ENCODE measurements around the gene PHF24.
"Not testable (repeated sequence)": the region's sequence is repeated elsewhere in the genome, so short reads cannot be mapped to it uniquely, and the experiment has no call there.

PHF24 gene

GRCh38 chr9:34957492-34958410 lies at the start of gene PHF24:
TSS of gene PHF24 (plus strand) at chr9:34958285. CDS start at chr9:34971299, 13,014 bp downstream.
- no peak for DNase-seq (ENCODE audit: low read depth, low spot score)

- DNase-seq (ENCODE audit: low read depth, low spot score): no peak
Observed at GRCh38 chr9:34927061-34927460, 31.0 kb upstream of the PHF24 start.

GRCh38 chr9:34928921-34929320 lies 29.2 kb upstream of the PHF24 start:
- DNase-seq (ENCODE audit: low read depth, low spot score): no peak

- DNase-seq (ENCODE audit: low read depth, low spot score): peak; percentile 50
Observed at GRCh38 chr9:34929506-34930102, 28.5 kb upstream of the PHF24 start.

GRCh38 chr9:34939989-34940388 lies 18.1 kb upstream of the PHF24 start:
- DNase-seq (ENCODE audit: low read depth, low spot score): not testable (repeated sequence)

GRCh38 chr9:34948451-34948850 lies 9.6 kb upstream of the PHF24 start:
- no peak for DNase-seq (ENCODE audit: low read depth, low spot score)

- DNase-seq (ENCODE audit: low read depth, low spot score): no peak
Observed at GRCh38 chr9:34954225-34954624, 3.9 kb upstream of the PHF24 start.

GRCh38 chr9:34956066-34956465 lies 2.0 kb upstream of the PHF24 start:
- DNase-seq (ENCODE audit: low read depth, low spot score): not testable (repeated sequence)

- DNase-seq (ENCODE audit: low read depth, low spot score): no peak
Observed at GRCh38 chr9:34956648-34957047, 1.4 kb upstream of the PHF24 start.

GRCh38 chr9:34958411-34958982 lies 412 bp downstream of the PHF24 start:
- no peak for DNase-seq (ENCODE audit: low read depth, low spot score)

- DNase-seq (ENCODE audit: low read depth, low spot score): no peak
Observed at GRCh38 chr9:34959461-34959860, 1.4 kb downstream of the PHF24 start.

GRCh38 chr9:34961574-34962490 lies 3.7 kb downstream of the PHF24 start:
- no peak for DNase-seq (ENCODE audit: low read depth, low spot score)

- no peak for DNase-seq (ENCODE audit: low read depth, low spot score)
Observed at GRCh38 chr9:34962546-34962945, 4.5 kb downstream of the PHF24 start.

- no peak for DNase-seq (ENCODE audit: low read depth, low spot score)
Observed at GRCh38 chr9:34963552-34963951, 5.5 kb downstream of the PHF24 start.

GRCh38 chr9:34964458-34964857 lies 6.4 kb downstream of the PHF24 start:
- no peak for DNase-seq (ENCODE audit: low read depth, low spot score)

GRCh38 chr9:34971146-34971811 lies 13.2 kb downstream of the PHF24 start:
- no peak for DNase-seq (ENCODE audit: low read depth, low spot score)

GRCh38 chr9:34974664-34975063 lies 16.6 kb downstream of the PHF24 start:
- DNase-seq (ENCODE audit: low read depth, low spot score): no peak

- no peak for DNase-seq (ENCODE audit: low read depth, low spot score)
Observed at GRCh38 chr9:34976441-34976840, 18.4 kb downstream of the PHF24 start.

GRCh38 chr9:34976992-34977391 lies 18.9 kb downstream of the PHF24 start:
- no peak for DNase-seq (ENCODE audit: low read depth, low spot score)

GRCh38 chr9:34980181-34980761 lies 22.2 kb downstream of the PHF24 start:
- no peak for DNase-seq (ENCODE audit: low read depth, low spot score)

- DNase-seq (ENCODE audit: low read depth, low spot score): no peak
Observed at GRCh38 chr9:34982361-34982760, 24.3 kb downstream of the PHF24 start.
